Measurements from ENCODE around the gene MSL3. TPM values are rescaled to one million over a fixed set of nuclear protein-coding genes. Genes with fewer than 3 reads are reported as not detected.

MSL3 gene, protein sequence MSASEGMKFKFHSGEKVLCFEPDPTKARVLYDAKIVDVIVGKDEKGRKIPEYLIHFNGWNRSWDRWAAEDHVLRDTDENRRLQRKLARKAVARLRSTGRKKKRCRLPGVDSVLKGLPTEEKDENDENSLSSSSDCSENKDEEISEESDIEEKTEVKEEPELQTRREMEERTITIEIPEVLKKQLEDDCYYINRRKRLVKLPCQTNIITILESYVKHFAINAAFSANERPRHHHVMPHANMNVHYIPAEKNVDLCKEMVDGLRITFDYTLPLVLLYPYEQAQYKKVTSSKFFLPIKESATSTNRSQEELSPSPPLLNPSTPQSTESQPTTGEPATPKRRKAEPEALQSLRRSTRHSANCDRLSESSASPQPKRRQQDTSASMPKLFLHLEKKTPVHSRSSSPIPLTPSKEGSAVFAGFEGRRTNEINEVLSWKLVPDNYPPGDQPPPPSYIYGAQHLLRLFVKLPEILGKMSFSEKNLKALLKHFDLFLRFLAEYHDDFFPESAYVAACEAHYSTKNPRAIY
- polyA plus RNA-seq (2013, experiment 1 of 2; ENCODE audit: insufficient read length): 26.0 TPM
- 27.9 TPM for polyA plus RNA-seq (2013, experiment 2 of 2; ENCODE audit: insufficient read length)

GRCh38 chrX:11757719-11758399 is at the start of gene MSL3:
Gene MSL3, plus strand, starts transcription at chrX:11758237. Its CDS starts 27 bp downstream, at chrX:11758264.
- peak; percentile 62 for DNase-seq

- DNase-seq: no peak
Observed at GRCh38 chrX:11722304-11722703, 35.7 kb upstream of the MSL3 start.

DNA sequence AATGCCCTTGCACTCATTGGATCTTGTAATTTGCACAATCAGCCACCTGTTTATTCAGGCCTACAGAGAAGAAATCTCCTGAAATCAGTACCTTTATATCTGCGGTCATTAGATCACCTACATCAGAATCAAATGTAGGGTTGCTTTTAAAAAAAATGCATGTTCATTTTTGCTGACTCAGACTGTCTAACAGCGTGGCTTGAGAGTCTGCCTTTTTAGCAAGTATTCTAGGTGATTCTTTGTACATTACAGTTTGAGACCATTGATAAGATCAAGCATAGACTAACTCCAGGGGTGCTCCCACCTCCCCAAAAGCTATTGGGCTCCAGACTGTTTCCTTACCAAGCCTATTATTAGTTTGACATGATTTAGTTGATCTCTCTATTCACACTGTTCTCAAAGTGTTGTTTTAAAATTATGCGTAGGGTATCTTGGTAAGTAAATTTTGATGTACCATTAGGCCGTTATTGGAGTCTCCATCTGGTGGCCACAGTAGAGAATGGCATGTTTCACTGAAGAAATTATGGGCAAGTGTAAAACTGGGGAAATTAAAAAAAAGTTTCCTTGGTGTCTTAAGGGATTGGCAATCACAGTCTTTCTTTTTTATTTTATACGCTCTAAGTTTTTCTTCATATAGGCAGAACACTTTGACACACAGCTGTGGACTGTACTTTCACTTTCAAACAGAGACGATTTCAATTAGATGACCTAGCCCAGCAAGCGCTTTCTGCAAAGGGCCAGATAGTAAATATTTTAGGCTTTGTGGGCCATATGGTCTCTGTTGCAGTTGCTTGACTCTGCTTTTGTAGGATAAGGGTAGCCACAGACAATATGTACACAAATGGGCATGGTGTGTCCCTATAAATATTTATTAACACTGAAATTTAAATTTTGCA is 33.7 kb upstream of the MSL3 start:
- DNase-seq: peak; percentile 37

GRCh38 chrX:11725631-11726442 is 32.2 kb upstream of the MSL3 start:
- no peak for DNase-seq

DNA sequence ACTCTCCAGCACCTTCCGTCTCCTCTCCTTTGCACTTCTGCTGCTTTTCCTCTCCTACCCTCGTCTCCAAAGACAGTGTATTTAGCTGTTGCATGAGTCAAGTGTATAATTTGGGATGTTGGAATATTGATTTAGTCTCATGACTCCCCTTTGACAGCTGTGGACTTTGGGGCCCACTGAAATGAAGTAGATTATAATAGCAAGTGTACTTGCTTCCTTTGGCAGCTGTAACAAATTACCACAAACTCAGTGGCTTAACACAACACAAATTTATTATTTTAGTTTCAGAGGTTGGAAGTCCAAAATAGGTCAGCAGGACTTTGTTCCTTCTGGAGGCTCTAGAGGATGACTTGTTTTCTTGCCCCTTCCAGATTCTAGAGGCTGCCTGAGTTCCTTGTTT is 29.5 kb upstream of the MSL3 start:
- DNase-seq: no peak

- DNase-seq: no peak
Observed at GRCh38 chrX:11733614-11734013, 24.4 kb upstream of the MSL3 start.

GRCh38 chrX:11739776-11740175 is 18.3 kb upstream of the MSL3 start:
- DNase-seq: no peak

- DNase-seq: no peak
Observed at GRCh38 chrX:11740794-11741193, 17.2 kb upstream of the MSL3 start.

GRCh38 chrX:11741574-11741973 is 16.5 kb upstream of the MSL3 start:
- DNase-seq: no peak

DNA sequence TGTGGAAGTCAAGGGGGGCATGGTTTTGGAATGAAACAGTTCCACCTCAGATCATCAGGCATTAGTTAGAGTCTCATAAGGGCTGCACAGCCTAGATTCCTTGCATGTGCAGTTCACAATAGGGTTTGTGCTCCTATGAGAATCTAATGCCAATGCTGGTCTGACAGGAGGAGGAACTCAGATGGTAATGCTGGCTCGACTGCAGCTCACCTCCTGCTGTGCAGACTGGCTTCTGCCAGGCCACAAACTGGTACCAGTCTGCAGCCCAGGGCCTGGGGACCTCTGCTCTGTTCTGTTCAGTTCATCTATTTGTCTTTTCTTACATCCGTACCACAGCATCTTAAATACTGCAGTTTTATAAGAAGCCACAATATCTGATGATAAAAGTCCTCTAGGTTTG is 12.2 kb upstream of the MSL3 start:
- DNase-seq: no peak

DNA sequence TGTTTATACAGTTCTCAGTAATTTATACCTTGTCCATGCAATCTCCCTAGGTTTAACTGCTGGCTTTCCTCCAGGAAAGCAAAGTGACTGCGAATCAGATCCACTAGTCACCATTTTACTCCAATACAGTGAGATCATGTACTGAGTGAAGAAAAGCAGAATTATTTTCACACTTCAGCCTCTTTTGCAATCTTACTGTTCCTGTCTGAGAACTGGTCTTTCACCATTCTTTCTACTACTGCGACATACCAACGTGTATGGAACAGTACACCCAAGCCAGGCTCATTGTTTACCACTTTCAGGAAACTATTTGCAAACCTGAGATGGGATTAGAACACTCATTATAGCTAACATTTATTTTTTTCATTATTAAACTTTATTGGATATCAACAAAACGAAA is 8.0 kb upstream of the MSL3 start:
- DNase-seq: no peak

- no peak for DNase-seq
Observed at GRCh38 chrX:11750694-11751093, 7.3 kb upstream of the MSL3 start.

- no peak for DNase-seq
Observed at GRCh38 chrX:11751261-11751660, 6.8 kb upstream of the MSL3 start.

- no peak for DNase-seq
Observed at GRCh38 chrX:11753668-11754067, 4.4 kb upstream of the MSL3 start.

GRCh38 chrX:11754958-11755645 is 2.9 kb upstream of the MSL3 start:
- no peak for DNase-seq

DNA sequence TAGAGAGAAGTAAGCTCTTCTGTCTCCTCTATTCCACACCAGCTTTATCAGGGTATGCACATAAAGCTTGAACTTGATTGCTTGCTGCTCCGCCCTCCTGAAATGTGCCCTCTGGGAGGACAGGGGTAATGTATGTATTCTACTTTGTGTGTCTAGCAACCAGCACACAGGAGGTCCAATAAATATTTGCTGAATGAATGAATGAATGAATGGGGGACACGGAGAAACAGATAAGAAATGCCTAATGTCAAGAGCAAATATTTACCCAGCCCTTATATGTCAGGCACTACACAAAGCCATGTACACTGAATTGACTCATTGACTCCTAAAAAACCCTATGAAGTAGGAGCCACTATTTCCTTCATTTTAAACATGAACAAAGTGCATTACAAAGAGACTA is 2.3 kb upstream of the MSL3 start:
- no peak for DNase-seq

DNA sequence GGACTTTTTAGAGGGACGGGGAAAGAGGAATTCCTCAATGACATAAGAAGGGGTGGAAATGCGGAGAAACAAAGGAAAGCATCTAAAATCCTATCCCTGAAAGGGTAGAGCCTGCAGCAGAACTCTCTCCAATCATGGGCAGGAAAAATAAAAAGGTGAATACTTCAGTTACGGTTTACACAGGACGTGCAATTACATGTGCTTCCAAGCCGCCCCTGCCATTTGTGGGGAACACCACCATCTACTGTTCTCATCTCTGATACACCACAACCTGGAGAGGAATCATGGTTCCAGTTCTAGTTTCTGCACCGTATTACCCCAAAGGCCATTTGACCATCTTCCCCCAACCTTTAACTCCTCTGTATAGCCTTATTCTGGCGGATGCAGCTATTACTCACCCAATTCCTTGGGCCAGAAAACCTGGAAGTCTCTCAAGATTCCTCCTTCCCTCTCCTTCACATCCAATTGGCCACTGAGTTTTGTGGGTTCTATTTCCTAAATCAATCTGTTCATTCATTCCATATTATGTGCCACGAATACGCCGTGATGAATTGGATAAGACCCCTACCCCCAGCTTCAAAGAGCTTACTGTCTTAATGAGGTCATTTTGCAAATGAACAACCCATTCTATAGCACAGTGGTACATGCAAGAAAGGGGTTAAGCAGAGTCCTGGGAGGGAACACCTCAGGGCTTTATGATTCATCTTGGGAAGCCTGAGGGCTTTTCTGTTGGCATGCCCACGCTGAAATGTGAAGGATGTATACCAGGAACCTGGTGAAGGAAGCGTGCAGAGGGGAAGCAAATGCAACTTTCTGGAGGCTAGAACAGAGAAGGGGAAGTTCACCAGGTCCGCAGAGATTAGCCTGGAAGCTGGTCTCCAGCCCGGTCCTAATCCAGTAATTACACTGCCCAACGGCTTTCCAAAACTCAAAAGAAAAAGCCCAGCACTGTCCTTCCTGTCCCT is 1.4 kb upstream of the MSL3 start:
- peak; percentile 3 for DNase-seq

DNA sequence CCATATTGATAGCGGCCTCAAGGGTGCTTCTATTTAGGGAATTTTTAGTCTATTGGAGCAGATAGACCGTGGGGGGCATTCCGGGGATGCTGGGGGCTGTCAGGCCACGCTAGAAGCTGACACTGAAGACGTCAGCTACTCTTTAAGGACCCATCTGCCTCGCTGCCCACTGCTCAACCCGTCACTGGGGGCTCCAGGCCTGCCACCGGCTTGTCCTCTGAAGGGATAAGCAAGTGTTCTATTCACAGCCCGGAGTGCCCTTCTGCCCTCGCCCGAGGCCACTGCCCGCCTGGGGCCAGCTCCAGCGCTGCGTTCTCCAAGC is 679 bp upstream of the MSL3 start:
- no peak for DNase-seq

DNA sequence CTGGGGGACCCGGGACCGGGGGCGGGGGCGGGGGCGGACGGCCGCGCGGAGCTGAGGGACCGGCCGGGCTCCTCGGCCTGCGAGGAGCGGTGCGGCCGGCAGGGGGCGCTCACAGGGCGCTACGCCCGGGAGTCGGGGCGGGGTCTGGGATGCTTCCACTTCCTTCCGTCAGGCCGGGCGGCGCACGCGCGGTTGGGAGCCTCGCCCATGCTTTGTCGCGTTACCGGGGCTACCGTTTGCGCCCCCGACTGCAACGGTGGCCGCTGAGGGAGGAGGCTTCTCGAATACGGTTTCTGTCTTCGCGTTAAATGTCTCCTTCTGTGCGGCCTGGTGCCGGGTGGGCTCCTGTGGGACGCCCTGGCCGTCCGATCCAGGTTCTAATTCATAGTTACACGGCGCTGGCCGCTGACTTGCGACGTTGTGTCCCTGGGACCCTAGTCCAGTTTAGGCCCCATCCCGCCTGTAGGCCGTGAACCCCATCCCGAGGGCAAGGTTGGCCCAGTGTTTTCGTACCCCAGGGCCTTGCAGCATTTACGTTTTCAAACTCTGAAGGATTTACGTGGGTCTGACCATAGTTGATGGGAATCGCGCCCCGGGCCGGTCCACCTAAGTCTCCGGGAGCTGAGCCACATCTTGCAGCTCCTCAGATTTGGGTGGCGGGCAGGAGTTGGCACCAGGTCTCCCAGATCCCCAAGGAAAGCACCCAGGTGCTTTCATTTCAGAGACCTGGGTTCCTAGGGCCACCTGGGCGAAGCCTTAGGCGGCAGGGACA is 549 bp downstream of the MSL3 start:
- peak; percentile 85 for DNase-seq

DNA sequence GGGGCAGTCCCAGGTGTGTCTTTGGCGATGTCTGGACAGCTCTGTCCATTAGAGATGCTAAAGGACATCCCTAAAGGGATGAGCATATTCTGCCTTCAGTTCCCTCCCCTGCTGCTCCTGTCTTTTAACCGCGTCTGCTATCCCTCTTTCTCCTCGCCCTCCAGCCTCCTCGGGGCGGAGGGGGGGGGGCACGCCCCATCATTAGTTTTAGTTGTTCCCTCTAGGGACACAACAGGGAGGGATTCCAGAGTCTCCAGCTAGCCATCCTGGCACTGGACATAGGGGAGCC is 1.1 kb downstream of the MSL3 start:
- no peak for DNase-seq
